ENCODE data around the gene ZFP69B. TPM values are rescaled to one million over a fixed set of nuclear protein-coding genes. Genes with fewer than 3 reads are reported as not detected.

ZFP69B gene
- total and polyA plus RNA-seq, 2 donors (not counting 1 experiment from before 2014, with no cell fraction given) = 1.0 to 10.8 TPM

DNA sequence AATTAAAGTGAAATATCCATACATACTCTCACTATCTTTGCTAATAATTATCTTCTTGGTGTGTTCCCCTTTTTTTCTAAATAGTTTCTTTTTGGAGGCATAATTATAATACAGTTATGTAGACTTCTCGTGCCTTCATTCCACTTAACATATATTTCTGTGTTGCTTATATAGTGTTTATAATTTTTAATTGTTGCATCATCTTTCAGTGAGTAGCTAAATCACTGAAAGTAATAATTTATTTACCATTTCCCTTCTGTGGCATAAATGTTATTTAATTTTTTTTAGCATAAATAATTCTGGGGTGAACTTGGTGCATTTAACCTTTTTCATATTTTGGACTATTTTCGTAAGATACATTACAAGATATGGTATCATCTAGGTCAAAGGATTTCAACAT, 38.4 kb upstream of the ZFP69B start:
- Mint-ChIP-seq H3K9me3 (ENCODE audit: insufficient read depth) (no peaks in the 10 kb centered on the region), H3K4me1 (peaks cover 8% of the 10 kb centered on the region), H3K4me3 (no peak overlapping the region), H3K27me3 (no peaks in the 10 kb centered on the region), H3K27ac (no peak overlapping the region)
- no peaks in the 10 kb centered on the region for H3K4me1 ChIP-seq (ENCODE audit: control insufficient read depth in 2 of 2, insufficient read depth in 2 of 2, low read length in 2 of 2)
- intact Hi-C loops (cut with micrococcal nuclease) = no loop called here
- H3K27ac ChIP-seq (ENCODE audit: low read length in 2 of 2) = no peak overlapping the region
- no CpG with 5 or more reads among the region's 2 CpGs for WGBS (ENCODE audit: insufficient coverage)
- DNase-seq = no peak
- H3K9ac ChIP-seq (ENCODE audit: low read length) = no peak overlapping the region
- no peak overlapping the region for H2AFZ ChIP-seq (ENCODE audit: insufficient read depth, low read depth, low read length, poor library complexity, severe bottlenecking)
- H3K4me3 ChIP-seq (ENCODE audit: control extremely low read depth in 1 of 5, extremely low read depth in 1 of 5, insufficient read depth in 1 of 5, low read depth in 2 of 5, low read length in 4 of 5) = no peak overlapping the region
- no peak overlapping the region for H3K4me2 ChIP-seq (replicated peaks; ENCODE audit: low read depth, low read length, poor library complexity, severe bottlenecking)
- no peaks in the 10 kb centered on the region for H3K27me3 ChIP-seq (replicated peaks in 1 of 4; ENCODE audit: control extremely low read depth in 1 of 4, control insufficient read depth in 3 of 4, insufficient read depth in 4 of 4, low read length in 3 of 4)
- peaks cover 82% of the 10 kb centered on the region for H3K79me2 ChIP-seq (ENCODE audit: control insufficient read depth, insufficient read depth, low read length)
- TF ChIP-seq, protein P1, sequence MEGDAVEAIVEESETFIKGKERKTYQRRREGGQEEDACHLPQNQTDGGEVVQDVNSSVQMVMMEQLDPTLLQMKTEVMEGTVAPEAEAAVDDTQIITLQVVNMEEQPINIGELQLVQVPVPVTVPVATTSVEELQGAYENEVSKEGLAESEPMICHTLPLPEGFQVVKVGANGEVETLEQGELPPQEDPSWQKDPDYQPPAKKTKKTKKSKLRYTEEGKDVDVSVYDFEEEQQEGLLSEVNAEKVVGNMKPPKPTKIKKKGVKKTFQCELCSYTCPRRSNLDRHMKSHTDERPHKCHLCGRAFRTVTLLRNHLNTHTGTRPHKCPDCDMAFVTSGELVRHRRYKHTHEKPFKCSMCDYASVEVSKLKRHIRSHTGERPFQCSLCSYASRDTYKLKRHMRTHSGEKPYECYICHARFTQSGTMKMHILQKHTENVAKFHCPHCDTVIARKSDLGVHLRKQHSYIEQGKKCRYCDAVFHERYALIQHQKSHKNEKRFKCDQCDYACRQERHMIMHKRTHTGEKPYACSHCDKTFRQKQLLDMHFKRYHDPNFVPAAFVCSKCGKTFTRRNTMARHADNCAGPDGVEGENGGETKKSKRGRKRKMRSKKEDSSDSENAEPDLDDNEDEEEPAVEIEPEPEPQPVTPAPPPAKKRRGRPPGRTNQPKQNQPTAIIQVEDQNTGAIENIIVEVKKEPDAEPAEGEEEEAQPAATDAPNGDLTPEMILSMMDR (IDR thresholded peaks at IDR 0.05) = no peak
- no peak for TF ChIP-seq EZH2 (IDR thresholded peaks at IDR 0.05; ENCODE audit: borderline replicate concordance, insufficient read depth, low read depth, low read length, poor library complexity, severe bottlenecking)
- H3K9me3 ChIP-seq (ENCODE audit: control extremely low read depth in 1 of 3, control insufficient read depth in 2 of 3, insufficient read depth in 1 of 3, low read length in 2 of 3) = no peaks in the 10 kb centered on the region
- POLR2A ChIA-PET = interaction anchor here (0.6 kb wide), 1 partner anchor 12 kb away, joined by 5 read pairs; no protein-coding TSS in a partner anchor
- no peak for ATAC-seq (ENCODE audit: low read depth)
- H3K36me3 ChIP-seq (replicated peaks in 1 of 2; ENCODE audit: control extremely low read depth in 1 of 2, control insufficient read depth in 1 of 2, extremely low read depth in 1 of 2, insufficient read depth in 2 of 2, low read length in 1 of 2) = peaks cover 47 to 91% of the 10 kb centered on the region in 2 experiments
- CTCF ChIA-PET = interaction anchor here (0.7 to 3.4 kb wide), 6 partner anchors 11 to 268 kb away, joined by 3 to 16 read pairs (median 4); no protein-coding TSS in a partner anchor
- H4K20me1 ChIP-seq (ENCODE audit: control insufficient read depth, insufficient read depth, low read length, poor library complexity, severe bottlenecking) = peaks cover 69% of the 10 kb centered on the region

DNA sequence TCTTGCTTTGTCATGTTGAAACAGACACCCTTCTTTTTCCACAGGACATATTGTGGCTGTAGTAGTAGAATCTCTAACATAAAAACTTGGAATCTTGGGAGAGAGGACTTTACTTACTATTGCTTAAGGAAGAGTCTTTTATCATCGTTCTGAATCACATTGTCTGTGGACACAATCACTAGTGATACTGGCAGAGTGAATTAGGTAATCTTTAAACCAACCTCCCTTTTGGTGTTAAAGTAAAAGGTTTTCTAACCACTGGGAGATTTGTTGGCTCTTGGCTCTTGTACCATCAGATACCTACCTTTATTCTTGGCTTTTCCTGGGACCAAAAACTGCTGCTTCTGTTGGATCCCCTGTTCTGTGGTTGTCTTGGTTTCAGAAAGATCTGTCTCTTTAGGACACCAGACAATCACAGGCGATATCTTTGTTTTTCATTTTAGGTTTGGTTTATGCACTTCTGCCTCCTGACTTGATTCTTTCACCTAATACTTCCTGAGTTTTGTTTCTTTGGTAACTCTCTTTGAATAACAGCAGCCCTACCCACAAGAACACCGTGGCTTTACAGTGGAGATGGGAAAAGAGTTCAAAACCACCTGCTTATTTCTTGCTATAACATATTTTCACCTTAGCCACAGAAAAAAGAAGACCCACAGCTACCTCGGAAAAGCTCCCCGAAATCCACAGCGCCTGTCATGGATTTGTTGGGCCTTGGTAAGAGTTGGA, 36.6 kb upstream of the ZFP69B start:
- H4K20me1 ChIP-seq (ENCODE audit: control insufficient read depth, insufficient read depth, low read length, poor library complexity, severe bottlenecking) = peaks cover 67% of the 10 kb centered on the region
- DNase-seq = no peak

More for the DNA sequence above, 36.6 kb upstream of the ZFP69B start:
- intact Hi-C loops (cut with micrococcal nuclease) = no loop called here
- Mint-ChIP-seq H3K4me1 (peaks cover 2% of the 10 kb centered on the region), H3K4me3 (no peak overlapping the region), H3K27ac (no peak overlapping the region), H3K9me3 (ENCODE audit: insufficient read depth) (no peaks in the 10 kb centered on the region), H3K27me3 (no peaks in the 10 kb centered on the region)
- ChIA-PET CTCF (no interaction called here), POLR2A (no interaction called here)
- H3K79me2 ChIP-seq (ENCODE audit: control insufficient read depth, insufficient read depth, low read length) = peaks cover 65% of the 10 kb centered on the region
- no peak overlapping the region for H3K9ac ChIP-seq (ENCODE audit: low read length)
- peaks cover 45 to 94% of the 10 kb centered on the region in 2 experiments for H3K36me3 ChIP-seq (replicated peaks in 1 of 2; ENCODE audit: control extremely low read depth in 1 of 2, control insufficient read depth in 1 of 2, extremely low read depth in 1 of 2, insufficient read depth in 2 of 2, low read length in 1 of 2)
- no peak for ATAC-seq (ENCODE audit: low read depth)
- no peak overlapping the region for H3K27ac ChIP-seq (ENCODE audit: low read length in 2 of 2)
- no peak overlapping the region for H3K4me2 ChIP-seq (replicated peaks; ENCODE audit: low read depth, low read length, poor library complexity, severe bottlenecking)
- no peaks in the 10 kb centered on the region for H3K9me3 ChIP-seq (ENCODE audit: control extremely low read depth in 1 of 3, control insufficient read depth in 2 of 3, insufficient read depth in 1 of 3, low read length in 2 of 3)
- H3K4me3 ChIP-seq (ENCODE audit: control extremely low read depth in 1 of 5, extremely low read depth in 1 of 5, insufficient read depth in 1 of 5, low read depth in 2 of 5, low read length in 4 of 5) = no peak overlapping the region
- TF ChIP-seq EZH2 (IDR thresholded peaks at IDR 0.05; ENCODE audit: borderline replicate concordance, insufficient read depth, low read depth, low read length, poor library complexity, severe bottlenecking) = no peak
- TF ChIP-seq, protein P1 (IDR thresholded peaks at IDR 0.05) = no peak
- H3K4me1 ChIP-seq (ENCODE audit: control insufficient read depth in 2 of 2, insufficient read depth in 2 of 2, low read length in 2 of 2) = no peaks in the 10 kb centered on the region
- no peaks in the 10 kb centered on the region for H3K27me3 ChIP-seq (replicated peaks in 1 of 4; ENCODE audit: control extremely low read depth in 1 of 4, control insufficient read depth in 3 of 4, insufficient read depth in 4 of 4, low read length in 3 of 4)
- no peak overlapping the region for H2AFZ ChIP-seq (ENCODE audit: insufficient read depth, low read depth, low read length, poor library complexity, severe bottlenecking)
- WGBS (ENCODE audit: insufficient coverage) = no CpG with 5 or more reads among the region's 6 CpGs
